GM18526 (cell line): ENCODE results near the gene STH.

Experiments
- POLR2A ChIP-seq: IDR thresholded peaks from 3 replicates; pipeline ENCODE4 v1.6.1; 2011; ENCODE audit not compliant: insufficient read length; ENCODE audit errors: extremely low read depth

STH gene

DNA sequence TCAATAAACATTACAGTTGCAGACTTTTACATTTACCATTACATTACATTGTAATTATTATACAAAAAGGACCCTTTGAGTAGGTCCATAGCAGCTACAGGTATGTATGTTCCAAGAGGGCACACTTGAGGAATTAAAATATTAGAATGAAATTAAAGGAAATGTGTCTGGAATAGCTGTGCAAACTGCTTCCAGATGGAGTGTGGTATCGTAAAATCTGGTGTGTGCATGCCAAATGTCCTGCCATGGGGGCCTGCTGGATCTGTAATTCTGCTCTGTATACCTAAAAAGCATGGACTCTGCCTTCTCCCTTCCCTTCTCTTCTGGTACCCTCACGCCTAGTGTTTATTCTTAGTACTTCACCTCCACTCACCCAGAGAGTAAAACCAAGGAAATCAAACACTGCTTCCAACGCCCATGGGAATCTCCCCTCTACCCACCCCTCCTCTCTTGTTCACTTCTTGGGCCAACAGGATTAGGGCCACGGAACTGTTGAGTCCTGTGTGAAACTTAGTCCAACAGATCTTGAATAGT is 38.7 kb downstream of the STH start:
- no peak for TF ChIP-seq POLR2A

DNA sequence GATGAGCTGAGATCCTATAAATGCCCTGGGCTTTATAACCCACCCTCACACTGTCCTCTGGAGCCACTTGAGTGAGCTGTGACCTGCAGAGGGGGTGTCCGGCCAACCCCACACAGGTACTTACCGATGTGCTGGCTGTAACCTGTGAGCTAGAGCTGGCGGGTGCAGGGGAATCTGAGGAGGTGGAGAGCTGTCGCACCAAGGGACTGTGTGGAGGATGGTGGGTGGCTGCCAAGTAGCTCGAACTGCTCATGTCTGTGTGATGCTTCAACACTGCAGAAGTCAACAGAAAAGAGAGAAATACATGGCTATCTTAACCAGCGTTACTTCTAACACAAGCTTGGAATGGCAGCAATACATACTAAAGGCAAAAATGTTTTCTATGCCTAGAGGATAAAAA is 39.4 kb downstream of the STH start:
- TF ChIP-seq POLR2A, result no peak

DNA sequence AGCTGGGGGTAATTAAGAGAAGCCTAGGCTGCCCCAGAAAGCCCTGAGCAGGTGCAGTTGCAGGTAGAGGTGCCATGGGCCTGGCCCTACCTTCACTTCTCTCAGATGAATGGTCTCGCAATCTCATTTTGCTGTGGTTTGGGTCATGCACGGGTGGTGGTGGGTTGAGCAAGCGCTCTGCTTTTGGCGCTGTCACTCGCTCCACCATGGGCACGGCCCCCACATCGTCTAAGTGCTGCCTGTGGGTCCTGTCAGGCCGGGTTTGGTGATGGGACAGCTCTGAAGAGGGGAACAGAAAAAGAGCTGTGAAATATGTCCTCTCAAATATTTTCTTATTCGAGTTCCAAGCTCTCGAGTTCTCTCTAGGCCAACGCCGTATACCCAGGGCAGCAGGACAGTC is 39.9 kb downstream of the STH start:
- no peak for TF ChIP-seq POLR2A

- TF ChIP-seq POLR2A, result no peak
Measured at GRCh38 chr17:46039592-46040186, 40.6 kb downstream of the STH start.

DNA sequence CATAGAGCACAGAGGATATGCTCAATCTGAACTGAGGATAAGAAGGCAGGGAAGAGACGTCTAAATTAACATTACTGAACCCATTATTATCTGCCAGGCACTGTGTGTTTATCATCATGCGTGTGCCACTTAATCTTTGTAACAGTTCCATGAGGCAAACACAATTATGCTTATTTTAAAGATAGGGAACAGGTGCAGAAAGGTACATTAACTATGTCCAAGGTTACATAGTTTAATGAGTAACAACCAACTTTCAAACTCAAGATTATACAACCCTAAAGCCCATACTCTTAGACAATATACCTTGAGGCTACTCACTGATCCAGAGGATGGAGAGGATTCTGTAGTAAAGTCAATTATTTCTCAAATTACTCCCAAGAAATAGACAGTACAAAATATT is 43.2 kb downstream of the STH start:
- no peak for TF ChIP-seq POLR2A

DNA sequence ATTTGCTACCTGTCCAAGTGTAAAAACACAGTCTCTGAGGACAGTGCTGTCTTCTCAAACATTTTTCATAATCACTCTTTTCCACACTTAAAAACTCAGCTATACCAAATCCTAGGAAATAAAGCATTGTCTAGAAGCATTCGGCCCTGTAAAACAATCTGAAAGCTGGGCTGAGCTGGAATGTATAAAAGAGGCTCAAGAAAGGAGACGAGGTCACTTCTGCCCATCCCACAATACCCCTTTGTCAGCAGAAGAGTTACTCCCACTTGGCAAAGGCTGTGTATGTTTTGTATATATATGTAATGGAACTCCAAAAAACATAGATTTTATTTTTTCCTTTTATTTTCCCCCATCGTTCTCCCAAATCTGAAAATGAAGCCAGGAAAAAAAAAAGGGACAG is 43.9 kb downstream of the STH start:
- TF ChIP-seq POLR2A, result no peak

- TF ChIP-seq POLR2A, result no peak
Measured at GRCh38 chr17:46043606-46044005, 44.6 kb downstream of the STH start.

- no peak for TF ChIP-seq POLR2A
Measured at GRCh38 chr17:46044286-46044928, 45.4 kb downstream of the STH start.

DNA sequence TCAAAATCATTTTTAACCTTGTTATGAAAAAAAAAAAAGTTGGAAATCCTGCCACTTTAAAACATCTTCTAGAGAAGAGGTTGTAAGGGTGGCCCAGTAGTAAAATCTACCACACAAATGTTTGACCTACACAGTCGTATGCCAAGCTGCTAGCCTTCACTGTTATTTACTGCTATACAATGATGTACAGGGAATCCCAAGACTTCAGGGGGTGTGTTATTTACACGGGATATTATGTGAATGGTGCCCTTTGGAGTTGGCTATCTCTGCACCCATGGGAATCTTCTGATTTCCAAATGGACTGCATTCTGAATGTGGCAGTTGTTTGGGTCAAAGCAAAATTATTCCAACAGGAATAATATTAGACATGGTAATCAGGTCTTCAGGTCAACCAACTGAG is 45.9 kb downstream of the STH start:
- TF ChIP-seq POLR2A, result no peak

DNA sequence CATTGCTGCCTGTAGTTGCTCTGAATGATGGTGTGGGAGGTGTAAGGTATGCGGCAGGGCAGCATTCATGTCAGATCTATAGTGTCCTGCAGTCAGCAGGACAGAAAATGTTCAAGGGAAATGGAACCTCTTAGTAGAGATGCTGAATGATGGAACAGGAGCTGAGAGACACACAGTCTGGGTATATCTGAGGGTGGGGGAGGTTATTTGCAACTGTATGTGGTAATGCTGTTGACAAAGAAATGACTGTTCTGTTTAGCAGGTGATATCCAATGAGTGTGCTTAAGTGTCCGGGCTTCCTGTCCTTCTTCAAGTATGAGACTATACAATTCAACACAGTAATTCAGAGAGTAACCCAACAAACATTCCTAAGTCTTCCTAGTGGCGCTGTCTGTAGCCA is 46.6 kb downstream of the STH start:
- no peak for TF ChIP-seq POLR2A

DNA sequence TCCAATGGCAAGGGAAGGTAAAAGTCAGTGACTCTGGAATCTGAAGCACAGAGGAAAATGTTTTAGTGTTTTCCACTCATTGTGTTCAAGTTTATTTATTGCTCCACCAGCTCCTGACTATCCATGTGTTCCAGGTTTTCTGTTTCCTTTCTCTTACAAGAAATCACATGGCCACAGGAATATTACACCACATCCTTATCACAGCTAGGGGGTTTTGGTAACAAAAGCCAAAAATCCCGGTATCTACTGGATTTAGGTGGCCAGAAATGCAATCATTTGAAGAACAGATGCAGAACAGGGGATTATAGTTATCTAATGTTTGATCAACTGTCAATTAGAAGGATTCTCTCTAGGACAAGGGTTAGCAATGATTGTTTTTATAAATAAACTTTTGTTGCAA is 47.9 kb downstream of the STH start:
- TF ChIP-seq POLR2A, result no peak

DNA sequence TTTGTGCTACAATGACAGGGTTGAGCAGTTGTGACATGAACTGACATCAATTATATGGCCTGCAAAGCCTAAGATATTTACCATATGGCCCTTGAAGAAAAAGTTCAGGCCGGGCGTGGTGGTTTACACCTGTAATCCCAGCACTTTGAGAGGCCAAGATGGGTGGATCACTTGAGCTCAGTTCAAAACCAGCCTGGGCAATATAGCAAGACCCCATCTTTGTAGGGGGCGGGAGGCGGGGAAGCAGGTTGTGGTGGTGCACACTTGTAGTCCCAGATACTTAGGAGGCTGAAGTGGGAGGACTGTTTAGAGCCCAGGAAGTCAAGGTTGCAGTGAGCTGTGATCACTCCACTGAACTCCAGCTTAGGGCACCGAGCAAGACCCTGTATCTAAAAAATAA is 48.3 kb downstream of the STH start:
- TF ChIP-seq POLR2A, result no peak

DNA sequence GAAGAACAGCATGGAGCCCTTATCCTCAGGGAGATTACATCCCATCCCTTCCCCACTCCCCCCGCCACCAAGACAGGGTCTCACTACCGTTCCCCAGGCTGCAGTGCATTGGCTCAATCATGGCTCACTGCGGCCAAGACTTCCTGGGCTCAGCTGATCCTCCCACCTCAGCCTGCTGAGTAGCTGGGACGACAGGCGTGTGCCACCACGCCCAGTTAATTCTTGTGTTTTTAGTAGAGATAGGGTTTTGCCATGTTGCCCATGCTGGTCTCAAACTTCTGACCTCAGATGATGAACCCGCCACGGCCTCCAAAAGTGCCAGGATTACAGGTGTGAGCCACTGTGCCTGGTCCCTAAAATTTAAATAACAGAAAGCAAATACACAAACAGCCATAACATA is 48.8 kb downstream of the STH start:
- no peak for TF ChIP-seq POLR2A
